HG03354 (cell line): ENCODE data around the gene ELFN1.

Source experiments
- ATAC-seq: cut with Tn5 transposase; IDR thresholded peaks from one replicate; pipeline ENCODE4 v1.9.1; 2021; ENCODE audit warnings: mild to moderate bottlenecking; ENCODE audit not compliant: unreplicated experiment, poor library complexity, severe bottlenecking

ELFN1 gene

DNA sequence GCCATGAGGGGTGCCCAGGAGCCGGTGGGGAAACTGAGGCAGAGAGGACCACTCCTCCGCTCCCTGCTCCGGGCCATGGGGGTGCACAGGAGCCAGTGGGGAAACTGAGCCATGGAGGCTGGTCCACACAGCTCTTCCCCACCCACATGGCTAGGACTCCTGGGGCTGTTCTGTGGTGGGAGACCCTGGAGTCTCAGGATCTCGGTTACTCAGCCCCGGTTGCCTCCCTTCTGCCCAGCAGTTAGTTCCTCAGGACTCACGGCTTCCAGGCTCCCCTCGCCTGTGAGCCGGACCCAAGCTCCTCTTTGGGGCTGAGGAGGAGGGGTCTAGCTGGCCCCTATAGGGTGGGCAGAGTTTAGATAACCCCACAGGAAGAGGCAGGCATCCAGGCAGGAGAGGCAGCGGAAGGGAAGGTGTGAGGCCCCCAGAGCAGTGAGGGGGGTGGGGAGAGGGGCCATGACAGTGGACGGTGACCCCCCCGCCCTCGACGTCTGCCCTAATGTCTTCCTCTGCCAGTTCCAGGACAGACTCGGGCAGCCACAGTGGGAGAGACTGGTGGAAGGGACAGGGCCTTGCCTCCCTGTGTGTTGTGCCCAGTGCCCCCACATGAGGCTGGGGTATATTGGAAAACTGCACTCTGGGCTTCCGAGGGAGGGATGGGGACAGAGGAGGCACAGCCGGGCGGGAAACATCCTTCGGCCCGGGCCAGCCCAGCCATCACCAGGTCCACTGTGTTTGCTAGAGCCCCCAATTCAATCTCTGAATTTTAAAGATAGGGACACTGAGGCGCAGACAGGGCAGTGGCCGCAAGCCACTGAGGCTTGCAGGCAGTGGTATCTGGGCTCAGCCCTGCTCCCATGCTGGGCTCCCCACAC, 4.3 kb downstream of the ELFN1 start:
- no peak for ATAC-seq

DNA sequence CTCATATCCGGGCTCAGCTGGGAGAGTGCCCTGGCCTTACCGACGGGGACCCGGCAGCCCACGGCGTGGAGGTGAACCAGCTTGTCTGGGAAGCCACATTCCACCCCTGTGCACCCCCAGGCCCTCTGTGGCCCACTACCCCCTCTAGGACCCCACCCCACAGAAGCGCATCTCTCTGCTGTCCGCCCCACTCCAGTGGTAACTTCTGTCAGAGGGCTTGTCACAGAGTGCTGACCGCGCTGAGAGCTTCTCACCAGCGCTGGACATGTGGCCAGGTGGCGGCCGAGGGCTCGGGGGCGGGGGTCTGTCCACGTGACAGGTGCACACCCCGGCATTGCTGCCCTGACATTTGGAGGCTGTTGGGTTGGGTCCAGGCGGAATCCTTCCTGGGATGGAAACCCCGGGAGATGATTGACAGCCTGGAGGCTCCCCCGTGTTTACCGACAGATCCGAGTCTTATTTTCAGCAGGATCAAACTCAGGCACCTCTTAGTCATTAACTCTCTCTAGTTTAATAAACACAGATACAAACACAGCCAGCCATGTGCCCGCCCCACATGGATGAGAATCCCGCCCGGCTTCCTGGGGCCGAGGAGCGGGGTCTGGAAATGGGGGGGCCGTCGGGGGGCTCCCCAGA, 5.1 kb downstream of the ELFN1 start:
- ATAC-seq = no peak

DNA sequence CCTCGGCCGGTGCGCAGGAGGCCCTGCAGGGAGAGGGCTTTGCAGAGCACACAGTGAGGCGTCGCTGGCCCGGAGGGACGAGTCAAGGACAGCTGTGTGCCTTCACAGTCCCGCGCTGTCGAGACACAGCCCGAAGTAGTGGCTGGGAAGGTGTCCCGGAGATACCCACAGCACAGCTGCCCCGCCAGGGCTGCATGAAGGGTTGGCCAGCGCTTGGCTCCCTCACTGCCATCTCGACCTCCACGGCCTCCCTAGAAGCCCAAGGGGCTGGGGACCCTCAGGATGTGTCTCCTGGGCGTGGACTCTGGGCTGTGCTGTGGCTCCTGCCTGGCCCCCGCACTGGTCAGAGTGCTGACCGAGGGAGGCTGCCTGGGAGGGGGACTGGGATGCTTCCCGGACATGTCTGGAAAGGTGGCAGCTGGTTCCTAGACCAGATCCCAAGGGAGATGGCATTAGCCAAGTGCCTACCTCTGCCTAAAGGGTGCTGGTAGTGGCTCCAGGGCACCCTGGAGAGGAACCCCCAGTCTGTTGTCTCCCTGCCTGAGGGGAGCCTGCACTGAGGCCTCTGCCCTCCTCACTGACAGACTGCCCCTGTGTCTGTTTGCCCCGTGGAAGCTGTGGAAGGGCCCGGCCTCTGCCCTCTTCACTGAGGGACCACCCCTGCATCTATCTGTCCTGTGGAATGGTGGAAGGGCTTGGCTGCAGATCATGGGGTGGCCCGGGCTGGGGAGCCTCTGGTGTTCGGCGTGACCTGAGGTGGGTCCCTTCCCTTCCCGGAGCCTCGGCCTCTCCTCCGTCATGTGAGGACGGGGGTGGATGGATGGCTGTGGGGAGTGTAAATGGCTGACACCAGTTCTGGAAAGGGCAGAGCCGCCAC, 5.8 kb downstream of the ELFN1 start:
- no peak for ATAC-seq

DNA sequence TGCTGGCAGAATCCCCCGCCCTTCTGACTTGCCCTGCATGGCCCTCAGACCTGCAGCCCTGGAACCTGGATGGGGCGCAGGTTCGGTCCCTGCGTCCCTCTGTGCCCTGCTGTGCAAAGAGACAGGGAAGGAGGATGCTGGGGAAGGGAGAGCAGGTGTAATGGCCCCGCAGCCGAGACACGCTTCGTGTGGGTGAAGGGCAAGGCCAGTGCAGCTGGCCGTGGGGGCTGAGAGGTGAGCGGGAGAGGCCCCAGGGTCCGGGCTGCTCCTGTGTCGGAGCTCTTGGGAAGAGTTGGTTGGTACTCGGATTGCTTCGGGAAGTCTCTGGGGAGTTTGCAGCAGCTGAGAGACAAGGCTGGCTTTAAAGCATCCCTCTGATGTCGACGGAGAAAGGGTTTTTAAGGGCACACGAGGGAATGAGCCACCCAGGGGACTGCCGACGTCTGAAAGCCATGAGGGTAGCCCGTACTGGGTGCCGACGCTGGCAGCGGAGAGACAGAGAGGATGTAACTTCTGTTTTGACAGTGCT, 6.5 kb downstream of the ELFN1 start:
- ATAC-seq = no peak

DNA sequence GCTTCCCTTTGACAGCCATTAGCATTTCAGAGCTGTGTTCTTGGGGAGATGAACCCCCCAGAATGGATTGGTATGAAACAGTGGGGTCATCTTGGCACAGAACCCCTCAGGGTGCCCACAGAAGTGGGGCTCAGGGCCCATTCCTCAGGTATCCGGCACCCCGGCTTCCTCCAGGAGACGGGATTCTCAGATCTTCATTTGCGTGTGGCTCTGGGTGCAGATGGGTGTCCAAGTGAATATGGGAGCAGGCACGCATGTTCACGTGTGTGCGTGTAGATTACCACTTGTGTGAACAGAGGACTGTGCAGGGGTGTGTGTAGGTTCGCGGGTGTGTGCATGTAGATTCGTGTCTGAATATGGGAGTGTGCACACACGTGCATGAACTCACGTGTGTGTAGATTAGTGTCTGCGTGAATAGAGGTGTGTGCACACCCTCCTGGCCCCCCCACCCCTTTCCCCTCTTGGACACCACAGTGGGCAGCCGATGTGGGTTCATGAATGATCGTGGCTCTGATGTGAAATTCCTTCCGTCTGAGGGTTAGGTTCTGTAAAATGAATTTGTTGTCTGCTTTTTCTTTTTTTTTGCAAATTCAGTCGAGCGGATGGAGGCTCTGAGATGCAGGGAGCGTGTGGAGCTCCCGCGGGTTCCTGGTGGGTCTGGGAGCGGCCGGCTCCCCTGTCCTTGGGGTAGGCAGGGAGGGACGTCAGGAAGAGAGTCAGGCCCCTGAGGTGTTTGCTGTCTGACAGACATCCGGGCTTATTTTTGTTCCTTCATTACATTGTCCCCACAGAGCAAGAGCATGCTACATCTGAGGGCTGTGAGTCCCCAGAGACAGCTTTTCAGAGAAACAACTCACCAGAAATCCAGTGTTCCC, 7.4 kb downstream of the ELFN1 start:
- ATAC-seq = no peak

DNA sequence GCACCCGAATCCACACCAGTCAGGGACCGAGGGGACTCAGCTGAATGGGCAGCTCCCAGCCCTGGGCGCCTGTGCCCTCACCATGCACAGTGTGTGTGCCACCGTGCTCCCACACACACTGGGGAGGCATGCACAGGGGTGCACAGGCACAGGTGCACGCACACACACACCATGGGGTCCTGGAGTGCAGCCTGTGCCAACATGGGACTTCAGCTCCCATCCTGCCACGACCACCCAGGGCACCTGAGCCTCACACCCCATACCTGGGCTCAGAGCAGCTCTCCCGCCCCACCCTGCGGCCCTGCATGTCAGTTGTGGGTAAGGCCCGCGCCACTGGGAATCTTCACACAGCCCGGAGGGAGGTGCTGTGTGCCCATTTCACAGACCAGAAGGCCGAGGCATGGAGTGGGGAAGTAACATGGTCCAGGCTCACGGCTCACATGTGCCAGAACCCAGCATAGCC, 8.0 kb downstream of the ELFN1 start:
- ATAC-seq = no peak

DNA sequence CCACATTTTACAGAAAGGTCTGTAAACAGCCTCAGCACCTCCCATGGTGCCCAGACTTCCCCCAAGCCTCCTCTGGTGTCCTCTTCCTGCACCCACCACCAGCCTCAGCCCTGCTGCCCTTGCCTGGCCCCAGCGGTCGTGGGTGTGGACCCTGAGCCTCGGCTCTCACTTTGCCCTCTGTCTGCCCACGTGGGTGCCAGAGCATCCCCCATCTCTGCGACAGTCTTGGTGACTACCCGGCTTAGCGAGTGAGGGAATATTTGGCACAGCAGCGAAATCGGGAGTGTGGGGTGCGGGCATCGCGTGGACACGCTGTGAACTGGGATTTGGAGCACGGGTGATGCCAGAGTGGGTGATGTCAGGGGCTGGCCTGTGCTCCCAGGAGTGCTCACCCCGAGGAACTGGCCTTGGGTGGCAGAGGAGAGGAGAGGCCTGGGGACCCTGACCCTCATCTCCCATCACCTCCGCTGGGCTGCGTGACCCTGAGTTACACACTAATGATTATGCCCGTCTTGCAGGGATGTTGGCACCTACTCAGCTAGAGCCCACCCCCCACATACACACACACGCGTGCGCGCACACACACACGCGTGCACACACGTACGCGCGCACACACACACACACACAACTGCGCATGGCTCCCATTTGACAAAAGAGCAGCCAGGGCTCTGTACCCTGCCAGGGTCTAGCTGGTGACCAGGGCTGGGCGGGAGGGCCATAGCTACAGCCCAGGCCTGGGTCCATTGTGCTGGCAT, 8.7 kb downstream of the ELFN1 start:
- no peak for ATAC-seq

DNA sequence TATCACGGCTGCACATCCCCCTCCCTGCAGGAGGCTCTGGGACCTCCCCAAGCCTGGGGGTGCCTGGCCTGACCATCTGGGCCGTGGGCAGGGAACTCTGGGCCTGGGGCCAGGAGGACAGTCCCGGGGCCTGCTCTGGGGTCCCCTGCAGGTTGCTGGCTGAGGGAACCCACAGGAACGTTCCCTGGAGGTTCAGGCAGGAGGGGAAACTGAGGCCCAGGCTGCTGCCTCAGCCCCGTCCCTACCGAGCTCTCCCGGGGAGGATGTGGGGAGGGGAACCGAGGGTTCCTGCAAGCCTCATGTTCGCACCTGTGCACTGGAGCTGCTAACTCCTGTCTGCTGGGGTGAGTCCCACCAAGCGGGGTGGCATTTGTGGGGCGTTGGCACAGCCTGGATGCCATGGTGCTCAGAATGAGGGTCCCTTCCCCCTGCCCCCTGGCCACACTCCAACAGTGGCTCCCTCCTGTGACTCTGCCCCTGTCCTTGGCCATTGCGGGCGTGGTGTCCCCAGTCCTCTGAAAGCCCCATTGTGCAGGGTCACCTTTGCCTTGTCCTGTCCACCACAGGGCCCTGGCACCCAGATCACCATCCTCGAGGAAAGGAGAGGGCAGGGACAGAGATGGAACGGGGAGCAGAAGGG, 9.4 kb downstream of the ELFN1 start:
- ATAC-seq = no peak

DNA sequence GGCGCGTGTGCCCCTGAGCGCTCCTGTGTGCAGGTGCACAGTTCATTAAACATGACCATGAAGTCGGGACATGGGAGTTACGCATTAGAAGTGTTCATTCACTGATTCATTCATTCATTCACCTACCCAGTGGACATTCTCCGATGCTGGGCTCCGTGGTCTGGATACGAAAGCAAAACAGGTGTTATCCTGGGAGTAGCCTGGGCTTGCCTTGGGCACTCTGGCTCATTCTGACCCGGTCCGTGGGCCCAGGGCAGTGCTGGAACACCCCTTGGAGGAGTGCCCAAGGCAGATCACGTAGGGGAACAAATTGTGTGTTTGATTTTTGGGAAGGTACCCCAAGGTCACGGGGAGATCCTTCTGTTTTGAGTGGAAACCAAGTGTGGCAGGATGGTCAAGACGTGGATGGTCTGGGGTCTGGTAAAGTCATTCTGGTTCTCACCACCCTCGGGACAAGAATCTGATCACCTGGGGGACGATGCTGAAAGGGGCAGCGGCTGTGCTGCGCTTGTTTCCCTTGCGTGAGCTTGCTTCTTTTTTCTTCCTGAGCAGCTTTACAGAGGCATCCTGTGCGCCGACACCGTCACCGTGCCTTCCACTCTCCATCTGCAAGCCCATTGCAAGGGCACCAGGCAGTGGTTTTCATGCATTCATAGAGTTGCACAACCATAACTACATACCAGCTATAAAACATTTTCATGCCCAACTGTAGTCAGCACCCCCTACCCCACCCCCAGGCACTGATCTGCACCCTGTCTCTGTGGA, 10.1 kb downstream of the ELFN1 start:
- no peak for ATAC-seq

DNA sequence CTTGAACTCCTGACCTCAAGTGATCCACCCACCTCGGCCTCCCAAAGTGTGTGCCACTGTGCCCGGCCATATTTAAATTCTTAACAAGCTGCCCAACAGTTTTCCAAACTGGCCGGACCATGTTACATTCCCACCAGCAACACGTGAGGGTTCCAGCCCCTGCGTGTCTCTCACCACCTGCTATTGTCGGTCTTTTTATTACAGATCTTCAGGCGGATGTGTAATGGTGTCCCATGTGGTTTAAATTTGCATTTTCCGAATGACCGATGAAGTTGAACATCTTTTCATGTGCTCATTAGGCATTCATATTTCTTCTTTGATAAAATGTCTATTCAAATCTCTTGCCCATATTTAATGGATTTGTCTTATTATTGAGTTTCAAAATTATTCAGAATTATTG, 11.5 kb downstream of the ELFN1 start:
- ATAC-seq = no peak

DNA sequence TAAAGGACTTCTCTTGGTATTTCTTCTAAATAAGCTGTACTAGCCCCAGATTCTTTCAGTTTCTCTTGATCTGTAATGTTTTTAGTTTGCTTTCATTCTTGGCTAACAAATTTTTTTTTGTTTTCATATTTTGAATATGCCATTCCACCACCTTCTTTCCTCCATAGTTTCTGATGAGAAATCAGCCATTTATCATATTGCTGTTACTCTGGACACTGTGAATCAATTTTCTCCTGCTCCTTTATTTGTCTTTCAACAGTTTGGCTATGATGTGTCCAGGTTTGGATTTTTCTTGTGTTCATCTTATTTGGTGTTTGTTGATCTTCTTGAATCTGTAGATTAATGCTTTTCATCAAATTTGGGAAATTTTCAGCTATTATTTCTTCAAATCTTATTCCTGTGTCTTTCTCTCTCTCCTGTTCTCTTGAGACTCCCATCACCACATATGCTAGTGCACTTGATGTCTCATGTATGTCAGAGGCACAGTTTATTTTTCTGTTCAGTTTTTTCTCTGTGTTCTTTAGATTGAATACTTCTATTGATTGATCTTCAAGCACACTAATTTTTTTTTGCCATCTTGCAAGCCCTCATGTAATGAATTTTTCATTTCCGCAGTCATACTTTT, 15.0 kb downstream of the ELFN1 start:
- ATAC-seq = no peak

DNA sequence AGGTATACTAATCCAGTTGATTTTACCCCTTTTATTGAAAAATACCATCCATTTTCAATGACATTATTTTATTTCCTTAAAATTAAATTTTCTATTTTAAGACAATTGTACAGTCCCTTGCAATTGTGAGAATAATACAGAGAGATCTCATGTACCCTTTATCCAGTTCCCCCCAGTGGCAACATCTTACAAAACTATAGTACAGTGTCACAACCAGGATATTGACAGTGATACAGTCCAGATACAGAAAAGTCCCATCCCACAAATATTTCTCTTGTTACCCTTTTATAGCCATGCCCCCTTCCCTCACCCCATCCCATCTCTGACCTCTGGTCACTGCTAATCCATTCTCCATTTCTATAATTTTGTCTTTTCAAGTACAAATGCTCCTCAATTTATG, 18.5 kb downstream of the ELFN1 start:
- no peak for ATAC-seq

DNA sequence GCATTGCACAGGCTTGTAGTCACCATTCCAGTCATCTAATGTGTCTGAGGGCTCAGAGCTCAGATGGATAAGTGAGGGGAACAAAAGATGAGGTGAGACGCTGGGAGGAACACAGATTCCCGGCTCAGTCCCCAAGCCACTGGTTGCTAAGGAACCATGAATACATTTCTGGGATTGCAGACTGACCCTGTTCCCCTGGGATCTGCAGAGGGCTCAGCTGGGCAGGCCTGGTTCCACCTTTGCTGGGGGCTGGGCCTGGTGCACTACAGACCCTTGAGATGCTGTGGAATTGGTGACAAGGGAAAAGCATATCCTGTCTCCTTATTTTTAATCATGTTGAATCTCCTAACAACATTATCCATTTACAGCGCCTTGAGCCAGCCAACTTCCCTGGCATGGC, 19.2 kb downstream of the ELFN1 start:
- ATAC-seq = no peak

DNA sequence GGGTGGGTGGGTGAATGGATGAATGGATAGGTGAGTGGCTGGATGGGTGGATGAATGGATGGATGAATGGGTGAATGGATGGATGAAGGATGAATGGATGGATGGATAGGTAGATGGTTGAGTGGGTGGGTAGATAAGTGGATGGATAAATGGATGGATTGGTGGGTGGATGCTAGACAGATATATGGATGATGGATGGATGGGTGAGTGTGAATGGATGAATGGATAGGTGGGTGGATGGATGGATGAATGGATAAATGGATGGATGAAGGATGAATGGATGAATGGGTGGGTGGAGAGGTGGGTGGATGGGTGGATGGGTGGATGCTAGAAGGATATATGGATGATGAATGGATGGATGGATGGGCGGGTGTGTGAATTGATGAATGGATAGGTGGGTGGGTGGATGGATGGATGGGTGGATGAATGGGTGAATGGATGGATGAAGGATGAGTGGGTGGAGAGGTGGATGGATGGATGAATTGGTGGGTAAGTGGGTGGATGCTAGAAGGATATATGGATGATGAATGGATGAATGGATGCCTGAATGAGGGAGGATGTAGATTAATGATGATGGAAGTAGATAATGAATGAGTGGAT, 20.4 kb downstream of the ELFN1 start:
- ATAC-seq = no peak

DNA sequence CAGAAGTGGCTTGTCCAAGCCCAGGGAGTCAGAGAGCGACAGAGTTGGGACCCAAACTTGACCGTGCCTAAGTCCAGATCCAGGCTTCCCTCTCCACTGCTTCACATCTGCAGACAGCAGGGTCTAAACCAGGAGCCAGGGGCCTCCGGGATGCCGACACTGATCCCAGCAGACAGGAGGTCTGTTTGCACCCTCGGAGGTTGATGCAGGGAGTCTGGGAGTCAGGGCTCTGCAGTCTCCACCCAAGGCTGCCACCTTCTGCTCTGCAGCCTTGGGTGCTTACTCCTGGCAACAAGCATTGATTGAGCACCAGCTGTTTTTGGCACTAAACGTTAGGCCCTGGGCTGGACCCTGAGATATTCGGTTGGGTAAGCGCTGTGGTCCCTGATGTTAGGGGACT, 21.0 kb downstream of the ELFN1 start:
- no peak for ATAC-seq
